AG04450 (cell line): Measurements from ENCODE around the gene SUPT4H1. TPM values are rescaled to one million over a fixed set of nuclear protein-coding genes. Genes with fewer than 3 reads are reported as not detected.

ENCODE experiments used
- CTCF ChIA-PET: fragments of 300-600, 350-600 bp; formaldehyde crosslinking; extraction: SDS; loops from one replicate; lab custom pipeline; 2022; ENCODE audit warnings: antibody characterized with exemption, inconsistent platforms; lab: Charles Lee
- POLR2A ChIA-PET: fragments of 350-600 bp; formaldehyde crosslinking; extraction: SDS; loops from one replicate; lab custom pipeline; 2021; ENCODE audit warnings: antibody characterized with exemption, inconsistent platforms; lab: Yijun Ruan, JAX
- DNase-seq: peaks from one replicate; pipeline ENCODE4 v3.0.0-alpha.2; 2011; ENCODE audit warnings: low read depth, low spot score
- H3K27ac ChIP-seq: one replicate; pipeline ENCODE4 v1.5.1; 2012; ENCODE audit warnings: low read depth, low read length, control low read depth
- H3K27me3 ChIP-seq: one replicate; pipeline ENCODE4 v1.6.0; 2012; ENCODE audit warnings: low read length; ENCODE audit not compliant: control insufficient read depth, insufficient read depth
- H3K4me3 ChIP-seq: 2 replicates; pipeline ENCODE4 v1.5.1; 2011; ENCODE audit warnings: mild to moderate bottlenecking, low read depth, low read length, control low read depth
- H3K9me3 ChIP-seq: 2 replicates; pipeline ENCODE4 v1.5.1; 2012; ENCODE audit warnings: low read length; ENCODE audit not compliant: control insufficient read depth, insufficient read depth
- CTCF ChIP-seq: IDR thresholded peaks from 2 replicates; pipeline ENCODE4 v1.5.1; 2011; ENCODE audit warnings: low read depth, low read length, control low read depth, inconsistent platforms
- polyA plus RNA-seq: library from polyadenylated mRNA; depleted of rRNA; stranded (reverse); fragments of >200 nt; gene quantifications from 2 replicates; pipeline ENCODE4 v1.2.3, GENCODE V29; 2011

The SUPT4H1 gene
- polyA plus RNA-seq, 1 experiment, result 191 TPM

GRCh38 chr17:58375256-58375655 is 23.3 kb upstream of the SUPT4H1 start:
- ChIA-PET CTCF (interaction anchor here (0.6 kb wide), 1 partner anchor 71 kb away, joined by 3 read pairs; no protein-coding TSS in a partner anchor), POLR2A (no interaction called here)
- no peaks in the 10 kb centered on the region for H3K9me3 ChIP-seq
- no peak for DNase-seq
- peaks cover 10% of the 10 kb centered on the region for H3K27me3 ChIP-seq
- no peak overlapping the region for H3K4me3 ChIP-seq
- TF ChIP-seq CTCF, result no peak
- no peak overlapping the region for H3K27ac ChIP-seq

DNA sequence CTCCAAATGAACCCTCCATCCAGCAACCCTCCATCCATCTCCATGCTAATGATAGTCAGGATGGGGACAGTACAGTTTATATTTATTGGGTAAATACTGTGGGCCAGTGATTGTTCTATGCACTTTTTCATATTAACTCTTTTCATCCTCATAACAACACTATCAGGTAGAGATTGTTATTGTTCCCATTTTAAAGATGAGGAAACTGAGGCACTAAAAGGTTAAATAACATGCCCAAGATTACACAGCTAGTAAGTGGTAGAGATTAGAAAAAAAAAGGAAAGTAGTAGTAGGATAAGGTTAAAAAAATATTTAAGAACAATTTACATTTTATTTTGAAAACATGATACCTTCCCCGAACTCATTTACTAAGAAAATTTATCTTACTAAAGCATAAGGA is 21.9 kb upstream of the SUPT4H1 start:
- peaks cover 5% of the 10 kb centered on the region for H3K27me3 ChIP-seq
- no peaks in the 10 kb centered on the region for H3K9me3 ChIP-seq
- no peak for DNase-seq
- ChIA-PET POLR2A (no interaction called here), CTCF (no interaction called here)
- H3K4me3 ChIP-seq, result no peak overlapping the region
- TF ChIP-seq CTCF, result no peak
- H3K27ac ChIP-seq, result no peak overlapping the region

GRCh38 chr17:58373003-58373402 is 21.0 kb upstream of the SUPT4H1 start:
- H3K27ac ChIP-seq, result no peak overlapping the region
- TF ChIP-seq CTCF, result no peak
- POLR2A ChIA-PET, result no interaction called here
- CTCF ChIA-PET, result no interaction called here
- H3K27me3 ChIP-seq, result peaks cover 5% of the 10 kb centered on the region
- no peak overlapping the region for H3K4me3 ChIP-seq
- no peaks in the 10 kb centered on the region for H3K9me3 ChIP-seq
- no peak for DNase-seq

- TF ChIP-seq CTCF, result no peak
- no peak overlapping the region for H3K4me3 ChIP-seq
- DNase-seq, result no peak
- POLR2A ChIA-PET, result no interaction called here
- H3K9me3 ChIP-seq, result no peaks in the 10 kb centered on the region
- peaks cover 9% of the 10 kb centered on the region for H3K27me3 ChIP-seq
- CTCF ChIA-PET, result interaction anchor here (1.6 kb wide), 1 partner anchor 121 kb away, joined by 5 read pairs; no protein-coding TSS in a partner anchor
- H3K27ac ChIP-seq, result no peak overlapping the region
Measured at GRCh38 chr17:58371300-58371950, 19.4 kb upstream of the SUPT4H1 start.

- Histone ChIP-seq H3K27me3 (peaks cover 9% of the 10 kb centered on the region), H3K9me3 (no peaks in the 10 kb centered on the region), H3K27ac (no peak overlapping the region), H3K4me3 (no peak overlapping the region)
- ChIA-PET POLR2A (no interaction called here), CTCF (interaction anchor here (0.6 to 1.6 kb wide), 2 partner anchors 84 to 121 kb away, joined by 3 to 5 read pairs; no protein-coding TSS in a partner anchor)
- no peak for TF ChIP-seq CTCF
- no peak for DNase-seq
Measured at GRCh38 chr17:58370716-58371115, 18.7 kb upstream of the SUPT4H1 start.
